Measurements from ENCODE around the gene CNTNAP5. TPM values are rescaled to one million over a fixed set of nuclear protein-coding genes. Genes with fewer than 3 reads are reported as not detected.

Gene CNTNAP5
- total and polyA plus RNA-seq, 2 of the 8 experiments (the other 6 are each of a cell fraction or from before 2014, with no cell fraction given): 0.11 to 0.76 TPM

GRCh38 chr2:124584615-124585014 is 559.5 kb downstream of the CNTNAP5 start (continued):
- TF ChIP-seq MAFK (IDR thresholded peaks at IDR 0.05; ENCODE audit: low read depth, low read length): no peak
- no peak for TF ChIP-seq EZH2 (IDR thresholded peaks at IDR 0.05; ENCODE audit: low read depth, low read length, severe bottlenecking)
- no peak for TF ChIP-seq RFX5 (IDR thresholded peaks at IDR 0.05; ENCODE audit: borderline replicate concordance, low read depth, low read length)
- no peak for TF ChIP-seq KDM1A (IDR thresholded peaks at IDR 0.05; ENCODE audit: borderline replicate concordance, low read length)
- TF ChIP-seq SAP30 (IDR thresholded peaks at IDR 0.05; ENCODE audit: insufficient read depth, insufficient replicate concordance, low read length): no peak

Measured in H1 (cell line).